Mucosa of descending colon (tissue), 3 donors: ENCODE data around the gene CIT. TPM values are rescaled to one million over a fixed set of nuclear protein-coding genes. Genes with fewer than 3 reads are reported as not detected.
"Not testable (repeated sequence)": the region's sequence is repeated elsewhere in the genome, so short reads cannot be mapped to it uniquely, and the experiment has no call there.

Source experiments
- ATAC-seq: fragments of 200-7000 bp; cut with Tn5 transposase; one replicate; pipeline ENCODE4 v1.9.1; 2020; ENCODE audit warnings: mild to moderate bottlenecking, moderate library complexity
- DNase-seq, 3 donors: peaks; one replicate each; pipeline ENCODE4 v3.0.0-alpha.2; 2020
- H3K36me3 ChIP-seq: fragments of 200-600 bp; one replicate; pipeline ENCODE4 v1.8.0; 2021; ENCODE audit warnings: low read depth, mild to moderate bottlenecking
- H3K4me1 ChIP-seq: fragments of 200-600 bp; one replicate; pipeline ENCODE4 v1.8.0; 2021; ENCODE audit warnings: low read depth, mild to moderate bottlenecking
- H3K4me3 ChIP-seq: fragments of 200-600 bp; one replicate; pipeline ENCODE4 v1.8.0; 2021; ENCODE audit warnings: mild to moderate bottlenecking
- H3K9me3 ChIP-seq: fragments of 200-600 bp; one replicate; pipeline ENCODE4 v1.8.0; 2021; ENCODE audit warnings: mild to moderate bottlenecking
- CTCF ChIP-seq: fragments of 200-600 bp; IDR thresholded peaks from one replicate; pipeline ENCODE4 v1.8.0; 2022; ENCODE audit warnings: antibody characterized with exemption, mild to moderate bottlenecking
- intact Hi-C, 2 donors: fragments of 100-400 bp; cut with DNase I in 1 of 2; cut with micrococcal nuclease in 1 of 2; formaldehyde crosslinking; loops; one replicate each; pipeline versions ENCODE4 v1.11.0 to v1.11.1; 2022; cut with DNase I, micrococcal nuclease
- total RNA-seq, 3 donors: library from RNA; stranded (reverse); fragmentation: NEBNext Ultra II Directional in 2 of 3; extraction: Animal tissue kit (Norgen Biotek cat#: 25700) in 2 of 3; gene quantifications; one replicate each; pipeline versions ENCODE4 v1.2.1 to v1.2.4, GENCODE V29; 2021 to 2023
- donor health status: DM: no; HTN: no; CAD: no; lungs with moderate emphysema.
- donor health status: DM: no; HTN: no; CAD: no.
- donor health status: DM: no; HTN: yes; CAD: no.

Gene CIT
- total RNA-seq, 3 donors from 2014 or later: 7.5 to 20.5 (median 11.2) TPM

DNA sequence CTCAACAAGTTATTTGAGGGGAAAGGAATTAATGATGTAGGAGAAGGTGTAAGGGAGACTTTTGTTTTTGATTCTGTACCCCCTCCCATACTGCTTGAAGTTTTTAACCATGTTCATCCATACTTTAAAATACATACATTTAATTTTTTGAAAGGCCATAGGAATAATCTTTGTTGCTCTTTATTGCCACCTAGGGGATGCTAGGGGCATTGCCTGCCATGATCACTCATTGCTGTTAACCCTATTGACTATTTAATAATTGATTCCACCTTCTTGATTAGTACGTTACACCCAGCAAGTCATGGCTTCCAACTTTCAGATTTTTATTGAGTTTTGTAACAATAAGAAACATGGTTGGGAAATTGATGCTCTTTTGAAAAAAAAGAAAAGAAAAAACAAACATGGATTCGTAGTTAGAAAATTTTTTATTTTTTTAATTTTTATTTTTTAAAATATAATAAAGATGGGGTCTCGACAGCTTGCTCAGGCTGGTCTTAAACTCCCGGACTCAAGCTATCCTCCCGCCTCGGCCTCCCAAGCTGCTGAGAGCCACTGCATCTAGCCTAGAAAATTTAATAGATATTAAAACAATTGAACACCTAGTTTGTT, 217.7 kb downstream of the CIT start:
- H3K4me1 ChIP-seq: no peaks in the 10 kb centered on the region
- DNase-seq (peak in 1 of 3 donors; percentile 70), ATAC-seq (peak; percentile 59)
- intact Hi-C loops: loop anchor here in 1 of 2 donors (10.0 kb wide), 1 partner anchor 125 kb away; no protein-coding TSS in a partner anchor
- H3K4me3 ChIP-seq: no peak overlapping the region
- H3K36me3 ChIP-seq: no peaks in the 10 kb centered on the region
- TF ChIP-seq CTCF: peak; percentile 86
- no peaks in the 10 kb centered on the region for H3K9me3 ChIP-seq

DNA sequence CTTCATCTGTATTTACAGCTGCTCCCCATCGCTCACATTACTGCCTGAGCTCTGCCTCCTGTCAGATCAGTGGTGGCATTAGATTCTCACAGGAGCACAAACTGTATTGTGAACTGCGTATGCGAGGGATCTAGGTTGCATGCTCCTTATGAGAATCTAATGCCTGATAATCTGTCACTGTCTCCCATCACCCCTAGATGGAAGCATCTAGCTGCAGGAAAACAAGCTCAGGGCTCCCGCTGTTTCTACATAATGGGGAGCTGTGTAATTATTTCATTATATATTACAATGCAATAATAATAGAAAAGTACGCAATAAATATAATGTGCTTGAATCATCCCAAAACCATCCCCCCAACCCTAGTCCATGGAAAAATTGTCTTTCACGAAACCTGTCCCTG, 219.0 kb downstream of the CIT start:
- ATAC-seq, H3K4me1 ChIP-seq, H3K4me3 ChIP-seq, H3K36me3 ChIP-seq, H3K9me3 ChIP-seq, DNase-seq: not testable (repeated sequence)
- intact Hi-C loops: loop anchor here in 1 of 2 donors (10.0 kb wide), 1 partner anchor 127 kb away; no protein-coding TSS in a partner anchor

- not testable (repeated sequence) for H3K4me3 ChIP-seq, ATAC-seq, H3K4me1 ChIP-seq, DNase-seq, H3K36me3 ChIP-seq
- intact Hi-C loops: loop anchor here in 1 of 2 donors (10.0 kb wide), 1 partner anchor 128 kb away; no protein-coding TSS in a partner anchor
- peaks cover 11% of the 10 kb centered on the region for H3K9me3 ChIP-seq
These were observed 220.1 kb downstream of the CIT start for GRCh38 chr12:119657001-119657400.

DNA sequence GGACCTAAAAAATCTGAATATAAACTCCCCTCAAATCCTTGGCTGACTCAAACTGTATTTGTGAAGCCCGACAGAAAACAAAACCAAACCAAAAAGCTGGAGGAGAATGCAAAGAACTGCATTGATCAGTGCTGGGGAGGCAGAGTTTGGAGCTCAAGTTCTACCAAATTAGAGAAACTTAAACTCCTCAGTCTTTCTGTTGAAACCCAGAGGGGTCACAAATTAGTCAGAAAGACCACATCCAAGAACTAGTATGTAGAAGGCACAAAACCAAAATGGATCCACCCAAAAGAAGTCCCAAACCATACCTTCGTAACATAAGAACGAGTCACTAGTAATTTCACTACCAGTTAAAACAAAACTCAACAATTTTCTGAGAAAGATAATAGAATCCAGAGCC, 224.5 kb downstream of the CIT start:
- ATAC-seq (no peak), DNase-seq (no peak)
- Histone ChIP-seq H3K4me3 (no peak overlapping the region), H3K9me3 (peaks cover 11% of the 10 kb centered on the region), H3K36me3 (no peaks in the 10 kb centered on the region), H3K4me1 (no peaks in the 10 kb centered on the region)
- TF ChIP-seq CTCF: no peak
- intact Hi-C loops: loop anchor here in 1 of 2 donors (10.0 kb wide), 1 partner anchor 132 kb away; no protein-coding TSS in a partner anchor

GRCh38 chr12:119649202-119649808, 227.8 kb downstream of the CIT start:
- no peaks in the 10 kb centered on the region for H3K36me3 ChIP-seq
- ATAC-seq: no peak
- intact Hi-C loops: no loop called here
- H3K9me3 ChIP-seq: peaks cover 11% of the 10 kb centered on the region
- no peaks in the 10 kb centered on the region for H3K4me1 ChIP-seq
- no peak for DNase-seq
- peak; percentile 23 for TF ChIP-seq CTCF
- H3K4me3 ChIP-seq: no peak overlapping the region

DNA sequence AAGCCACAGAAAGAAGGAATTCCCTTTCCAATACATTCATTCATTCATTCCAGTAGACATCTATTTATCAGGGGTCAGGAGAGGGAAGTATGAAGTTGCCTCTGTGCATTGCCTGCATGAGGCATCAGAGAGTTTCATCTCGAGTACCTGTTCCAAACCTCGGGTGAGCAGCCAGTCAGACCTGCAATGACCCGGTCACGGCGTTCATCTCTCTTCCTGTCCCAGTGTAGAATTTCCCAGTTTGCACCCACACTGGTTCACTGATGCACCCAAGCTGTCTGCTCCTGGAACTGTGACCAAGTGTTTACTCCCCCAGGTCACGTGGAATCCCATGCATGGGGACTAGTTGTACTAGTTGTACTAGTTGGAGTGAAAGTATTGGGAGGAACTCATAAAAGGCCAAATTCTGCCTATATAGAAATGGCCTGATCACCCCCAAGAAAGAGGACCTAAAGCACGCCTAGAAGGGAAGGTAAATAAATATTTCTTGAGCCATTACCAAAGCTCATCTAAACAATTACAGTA, 231.5 kb downstream of the CIT start:
- ATAC-seq (no peak), DNase-seq (no peak)
- Histone ChIP-seq H3K36me3 (no peaks in the 10 kb centered on the region), H3K9me3 (no peaks in the 10 kb centered on the region), H3K4me3 (no peak overlapping the region), H3K4me1 (no peaks in the 10 kb centered on the region)
- intact Hi-C loops: no loop called here
- TF ChIP-seq CTCF: no peak
